ENCODE results near the gene HTN3.
"Not testable (repeated sequence)": the region's sequence is repeated elsewhere in the genome, so short reads cannot be mapped to it uniquely, and the experiment has no call there.

The HTN3 gene

GRCh38 chr4:70028159-70028558 is at the start of gene HTN3:
HTN3 (plus strand) TSS chr4:70028459; CDS start chr4:70030741, 2,282 bp downstream.
- DNase-seq (ENCODE audit: low read depth): not testable (repeated sequence)

GRCh38 chr4:69984030-69984443 is 44.2 kb upstream of the HTN3 start:
- DNase-seq (ENCODE audit: low read depth): no peak

GRCh38 chr4:69986663-69987062 is 41.6 kb upstream of the HTN3 start:
- DNase-seq (ENCODE audit: low read depth): no peak

- no peak for DNase-seq (ENCODE audit: low read depth)
Observed at GRCh38 chr4:69991016-69991415, 37.2 kb upstream of the HTN3 start.

- DNase-seq (ENCODE audit: low read depth): no peak
Observed at GRCh38 chr4:69994782-69995181, 33.5 kb upstream of the HTN3 start.

GRCh38 chr4:69995526-69996016 is 32.7 kb upstream of the HTN3 start, which contains the start of gene STATH:
STATH (plus strand) TSS chr4:69995966; CDS start chr4:69998438, 2,472 bp downstream.
- DNase-seq (ENCODE audit: low read depth): no peak

- no peak for DNase-seq (ENCODE audit: low read depth)
Observed at GRCh38 chr4:69999420-69999819, 28.8 kb upstream of the HTN3 start.

GRCh38 chr4:70000711-70001110 is 27.5 kb upstream of the HTN3 start:
- no peak for DNase-seq (ENCODE audit: low read depth)

GRCh38 chr4:70002507-70002906 is 25.8 kb upstream of the HTN3 start:
- DNase-seq (ENCODE audit: low read depth): no peak

- no peak for DNase-seq (ENCODE audit: low read depth)
Observed at GRCh38 chr4:70008771-70009170, 19.5 kb upstream of the HTN3 start.

- DNase-seq (ENCODE audit: low read depth): not testable (repeated sequence)
Observed at GRCh38 chr4:70019006-70019405, 9.3 kb upstream of the HTN3 start.

GRCh38 chr4:70023218-70023617 is 5.0 kb upstream of the HTN3 start:
- no peak for DNase-seq (ENCODE audit: low read depth)

- no peak for DNase-seq (ENCODE audit: low read depth)
Observed at GRCh38 chr4:70027011-70027410, 1.2 kb upstream of the HTN3 start.

GRCh38 chr4:70037559-70037958 is 9.3 kb downstream of the HTN3 start:
- DNase-seq (ENCODE audit: low read depth): not testable (repeated sequence)

- DNase-seq (ENCODE audit: low read depth): not testable (repeated sequence)
Observed at GRCh38 chr4:70039928-70040327, 11.7 kb downstream of the HTN3 start.

- no peak for DNase-seq (ENCODE audit: low read depth)
Observed at GRCh38 chr4:70041652-70042286, 13.5 kb downstream of the HTN3 start.

GRCh38 chr4:70050138-70050537 is 21.9 kb downstream of the HTN3 start, which contains the start of gene HTN1:
HTN1 (plus strand) TSS chr4:70050438; CDS start chr4:70053077, 2,639 bp downstream.
- not testable (repeated sequence) for DNase-seq (ENCODE audit: low read depth)

- DNase-seq (ENCODE audit: low read depth): not testable (repeated sequence)
Observed at GRCh38 chr4:70056534-70056933, 28.3 kb downstream of the HTN3 start.

GRCh38 chr4:70057651-70058050 is 29.4 kb downstream of the HTN3 start:
- no peak for DNase-seq (ENCODE audit: low read depth)

GRCh38 chr4:70059149-70059548 is 30.9 kb downstream of the HTN3 start:
- no peak for DNase-seq (ENCODE audit: low read depth)

GRCh38 chr4:70062000-70062399 is 33.7 kb downstream of the HTN3 start:
- no peak for DNase-seq (ENCODE audit: low read depth)

- no peak for DNase-seq (ENCODE audit: low read depth)
Observed at GRCh38 chr4:70080205-70080604, 51.9 kb downstream of the HTN3 start.

All from activated T-cell treated with anti-CD3 and anti-CD28 coated beads for 24 hours (primary cell).